A549 (cell line): ENCODE data around the gene MAP3K21. TPM values are rescaled to one million over a fixed set of nuclear protein-coding genes. Genes with fewer than 3 reads are reported as not detected.

Experiments used
- ATAC-seq, 2 experiments: fragments of 200-7000 bp in 1 of 2; fragments of >200 bp in 1 of 2; cut with Nextera tagmentation in 1 of 2; cut with Tn5 transposase in 1 of 2; 3 replicates each; pipeline versions ENCODE4 v1.8.0 to v1.9.1; 2018 to 2020; ENCODE audit warnings: mild to moderate bottlenecking in 1 of 2, moderate library complexity in 1 of 2
- CTCF ChIA-PET: fragments of 300-600 bp; sonication (Branson Sonifier 250); formaldehyde crosslinking; extraction: SDS; loops from one replicate; lab custom pipeline; 2021; ENCODE audit warnings: antibody characterized with exemption, inconsistent platforms; lab: Yijun Ruan, JAX
- POLR2A ChIA-PET: fragments of 350-600 bp; formaldehyde crosslinking; extraction: SDS; loops from one replicate; lab custom pipeline; 2021; ENCODE audit warnings: antibody characterized with exemption, inconsistent platforms; lab: Yijun Ruan, JAX
- DNase-seq, 2 experiments: peaks; one replicate each; pipeline versions ENCODE4 v3.0.0 to v3.0.0-alpha.2; 2011 to 2016; ENCODE audit warnings: low read depth in 1 of 2, low spot score in 1 of 2
- FAIRE-seq: peaks from 2 replicates; lab custom pipeline; 2011; peaks lifted over from hg19 to GRCh38; lab: Jason Lieb, UNC
- H3K27ac ChIP-seq, 2 experiments: fragments of >200 bp; sonication (Bioruptor Twin); formaldehyde crosslinking; 3 replicates each; pipeline ENCODE4 v1.5.1; 2016 to 2017
- H3K4me1 ChIP-seq: fragments of >200 bp; sonication (Bioruptor Twin); formaldehyde crosslinking; 3 replicates; pipeline ENCODE4 v1.6.1; 2016
- H3K4me2 ChIP-seq: fragments of >200 bp; sonication (Bioruptor Twin); formaldehyde crosslinking; 3 replicates; pipeline ENCODE4 v1.6.1; 2016
- H3K4me3 ChIP-seq: fragments of >200 bp; sonication (Bioruptor Twin); formaldehyde crosslinking; 3 replicates; pipeline ENCODE4 v1.5.1; 2016
- H3K9me3 ChIP-seq: fragments of >200 bp; sonication (Bioruptor Twin); formaldehyde crosslinking; 3 replicates; pipeline ENCODE4 v1.6.1; 2016
- ATOH8 ChIP-seq: fragments of 250-450 bp; sonication (Bioruptor Pico); IDR thresholded peaks from 2 replicates; pipeline ENCODE4 v1.5.0; 2020; ENCODE audit warnings: low read depth, mild to moderate bottlenecking, moderate library complexity
- CBX2 ChIP-seq: fragments of 200-600 bp; sonication (generic); IDR thresholded peaks from 2 replicates; pipeline ENCODE4 v1.6.1; 2016; ENCODE audit warnings: low read depth, mild to moderate bottlenecking, borderline replicate concordance
- CEBPB ChIP-seq, 2 experiments: fragments of >200 bp in 1 of 2; sonication (Bioruptor Twin) in 1 of 2; formaldehyde crosslinking in 1 of 2; IDR thresholded peaks; 2 replicates each; pipeline ENCODE4 v1.6.1; 2012 to 2016
- CHD2 ChIP-seq: fragments of 150-350 bp; IDR thresholded peaks from 2 replicates; pipeline ENCODE4 v1.6.1; 2014; ENCODE audit warnings: low read length; ENCODE audit not compliant: partially characterized antibody
- EHF ChIP-seq: fragments of 250-450 bp; sonication (Bioruptor Pico); IDR thresholded peaks from 2 replicates; pipeline ENCODE4 v1.5.0; 2020; ENCODE audit warnings: mild to moderate bottlenecking
- EP300 ChIP-seq, 2 experiments: fragments of >200 bp; sonication (Bioruptor Twin); formaldehyde crosslinking; IDR thresholded peaks; 2 replicates in 1 of 2; 3 replicates in 1 of 2; pipeline ENCODE4 v1.6.1; 2016 to 2017
- FOXS1 ChIP-seq: fragments of 250-450 bp; sonication (Bioruptor Pico); IDR thresholded peaks from 2 replicates; pipeline ENCODE4 v1.5.0; 2020; ENCODE audit warnings: mild to moderate bottlenecking, moderate library complexity
- HDAC2 ChIP-seq: fragments of 200-600 bp; sonication (generic); IDR thresholded peaks from 2 replicates; pipeline ENCODE4 v1.6.1; 2016
- HOXA7 ChIP-seq: fragments of 250-450 bp; sonication (Bioruptor Pico); IDR thresholded peaks from 2 replicates; pipeline ENCODE4 v1.5.0; 2020; ENCODE audit warnings: mild to moderate bottlenecking, moderate library complexity
- KDM1A ChIP-seq: fragments of 200-600 bp; sonication (generic); IDR thresholded peaks from 2 replicates; pipeline ENCODE4 v1.6.1; 2016; ENCODE audit warnings: low read depth, mild to moderate bottlenecking
- KDM5A ChIP-seq: fragments of 200-600 bp; sonication (generic); IDR thresholded peaks from 2 replicates; pipeline ENCODE4 v1.6.1; 2016; ENCODE audit warnings: antibody characterized with exemption, mild to moderate bottlenecking
- MAFK ChIP-seq: fragments of 450-650 bp; IDR thresholded peaks from 2 replicates; pipeline ENCODE4 v1.6.1; 2014; ENCODE audit not compliant: partially characterized antibody
- MYC ChIP-seq: IDR thresholded peaks from 2 replicates; pipeline ENCODE4 v1.6.1; 2012; ENCODE audit warnings: mild to moderate bottlenecking, inconsistent platforms, low read length, improper control_type of control experiment, borderline replicate concordance
- NFE2L2 ChIP-seq: fragments of 150-350 bp; conservative IDR thresholded peaks from 2 replicates; pipeline ENCODE4 v1.6.1; 2014; ENCODE audit warnings: low read length
- NR3C1 ChIP-seq: fragments of >200 bp; sonication (Bioruptor Twin); formaldehyde crosslinking; IDR thresholded peaks from 3 replicates; pipeline ENCODE4 v1.6.1; 2017
- PBX3 ChIP-seq: IDR thresholded peaks from 2 replicates; pipeline ENCODE4 v1.6.1; 2012
- PHF8 ChIP-seq: fragments of 200-600 bp; sonication (generic); IDR thresholded peaks from 2 replicates; pipeline ENCODE4 v1.6.1; 2016; ENCODE audit warnings: low read depth, mild to moderate bottlenecking, antibody characterized with exemption, moderate library complexity, borderline replicate concordance
- POLR2A ChIP-seq: IDR thresholded peaks from 2 replicates; pipeline ENCODE4 v1.6.1; 2012; ENCODE audit warnings: mild to moderate bottlenecking, low read length
- RAD21 ChIP-seq, 2 experiments: fragments of >200 bp in 1 of 2; sonication (Bioruptor Twin) in 1 of 2; formaldehyde crosslinking in 1 of 2; IDR thresholded peaks in 1 of 2; conservative IDR thresholded peaks in 1 of 2; 2 replicates in 1 of 2; 3 replicates in 1 of 2; pipeline ENCODE4 v1.6.1; 2012 to 2018; ENCODE audit warnings: inconsistent platforms in 1 of 2
- RARB ChIP-seq: fragments of 250-450 bp; sonication (Bioruptor Pico); IDR thresholded peaks from 2 replicates; pipeline ENCODE4 v1.8.0; 2021; ENCODE audit warnings: mild to moderate bottlenecking, moderate library complexity
- REST ChIP-seq: fragments of 200-600 bp; sonication (generic); IDR thresholded peaks from 2 replicates; pipeline ENCODE4 v1.6.1; 2016; ENCODE audit warnings: antibody characterized with exemption, mild to moderate bottlenecking, moderate library complexity
- SREBF2 ChIP-seq: fragments of 450-650 bp; IDR thresholded peaks from 2 replicates; pipeline ENCODE4 v1.6.1; 2014; ENCODE audit warnings: mild to moderate bottlenecking, moderate library complexity
- WGBS: methylation state at CpG from one replicate; pipeline ENCODE4 v1.1.6; 2017; ENCODE audit errors: missing lambda C conversion rate; 5-methylcytosine and 5-hydroxymethylcytosine counted together
- polyA plus RNA-seq, 4 experiments: library from polyadenylated mRNA; depleted of rRNA in 3 of 4; stranded (reverse); fragments of >200 nt; fragmentation: RNase III in 1 of 4; extraction: RNeasy Plus Mini Kit Qiagen cat#74134 plus additional on column Dnase treatment in 1 of 4; gene quantifications; 2 replicates in 3 of 4; 3 replicates in 1 of 4; pipeline ENCODE4 v1.2.3, GENCODE V29; 2011 to 2017

MAP3K21 gene
- polyA plus RNA-seq, 2 of the 4 experiments (the other 2 are of a cell fraction), result 14.4 to 26.9 TPM

GRCh38 chr1:233316473-233316872 lies 11.1 kb upstream of the MAP3K21 start:
- Histone ChIP-seq H3K4me3 (no peak overlapping the region), H3K27ac (peak overlapping the region in 1 of 2 experiments; percentile 61; a peak in 4 of 6 replicates), H3K4me2 (peak overlapping the region; percentile 49), H3K4me1 (peaks cover 44% of the 10 kb centered on the region), H3K9me3 (no peaks in the 10 kb centered on the region)
- FAIRE-seq (no peak), DNase-seq (no peak), ATAC-seq (no peak)
- CTCF ChIA-PET, result interaction anchor here (0.7 to 7.3 kb wide), 7 partner anchors 9 to 1183 kb away, joined by 3 to 51 read pairs (median 3); no protein-coding TSS in a partner anchor
- WGBS, result 62% methylated on average over 1 of the region's 1 CpG
- no peak for TF ChIP-seq KDM1A
- TF ChIP-seq HOXA7, result no peak
- no peak for TF ChIP-seq KDM5A
- TF ChIP-seq HDAC2, result no peak
- no peak for TF ChIP-seq POLR2A
- no peak for TF ChIP-seq ATOH8
- TF ChIP-seq RARB (CRISPR knock-in tag), result no peak
- no peak for TF ChIP-seq CBX2
- POLR2A ChIA-PET, result interaction anchor here (1.1 to 2.0 kb wide), 2 partner anchors 12 to 20 kb away, joined by 3 to 7 read pairs; partner anchors contain the start of gene MAP3K21

GRCh38 chr1:233319272-233319671 lies 8.3 kb upstream of the MAP3K21 start:
- Histone ChIP-seq H3K4me2 (no peak overlapping the region), H3K9me3 (no peaks in the 10 kb centered on the region), H3K4me3 (no peak overlapping the region), H3K4me1 (peaks cover 38% of the 10 kb centered on the region), H3K27ac (no peak overlapping the region)
- ATAC-seq (no peak), FAIRE-seq (no peak), DNase-seq (no peak)
- WGBS, result 68% methylated on average over 6 of the region's 6 CpGs
- ChIA-PET CTCF (interaction anchor here (7.3 kb wide), 1 partner anchor 14 kb away, joined by 51 read pairs; no protein-coding TSS in a partner anchor), POLR2A (interaction anchor here (0.6 kb wide), 1 partner anchor 137 kb away, joined by 5 read pairs; no protein-coding TSS in a partner anchor)
- TF ChIP-seq HDAC2, result no peak
- no peak for TF ChIP-seq EHF (CRISPR knock-in tag)
- no peak for TF ChIP-seq EP300 (IDR thresholded peaks at IDR 0.05)

GRCh38 chr1:233320023-233320422 lies 7.5 kb upstream of the MAP3K21 start:
- ChIA-PET POLR2A (no interaction called here), CTCF (interaction anchor here (7.3 kb wide), 1 partner anchor 15 kb away, joined by 51 read pairs; no protein-coding TSS in a partner anchor)
- no peak for ATAC-seq
- WGBS, result 94% methylated on average over 2 of the region's 2 CpGs
- no peaks in the 10 kb centered on the region for H3K9me3 ChIP-seq
- no peak overlapping the region for H3K4me2 ChIP-seq
- no peak for DNase-seq
- no peak for FAIRE-seq
- no peak overlapping the region for H3K4me3 ChIP-seq
- TF ChIP-seq SREBF2 (no peak), FOXS1 (CRISPR knock-in tag) (no peak), CEBPB (IDR thresholded peaks at IDR 0.05) (peak in 1 of 2 experiments; percentile 7; a peak in 1 of 4 replicates), MYC (no peak)
- peaks cover 31% of the 10 kb centered on the region for H3K4me1 ChIP-seq
- no peak overlapping the region for H3K27ac ChIP-seq

GRCh38 chr1:233323718-233324117 lies 3.8 kb upstream of the MAP3K21 start:
- FAIRE-seq, result no peak

More at GRCh38 chr1:233323718-233324117, 3.8 kb upstream of the MAP3K21 start:
- H3K9me3 ChIP-seq, result no peaks in the 10 kb centered on the region
- H3K4me3 ChIP-seq, result no peak overlapping the region
- no peak for DNase-seq
- TF ChIP-seq NFE2L2 (no peak), MAFK (no peak), KDM1A (no peak), NR3C1 (no peak), PHF8 (no peak), REST (no peak), CHD2 (no peak), RAD21 (conservative IDR thresholded peaks at IDR 0.05 in 1 of 2, IDR thresholded peaks at IDR 0.05 in 1 of 2) (no peak), PBX3 (no peak)
- peaks cover 14% of the 10 kb centered on the region for H3K4me1 ChIP-seq
- 94% methylated on average over 1 of the region's 1 CpG for WGBS
- ChIA-PET POLR2A (no interaction called here), CTCF (interaction anchor here (1.1 kb wide), 1 partner anchor 19 kb away, joined by 4 read pairs; no protein-coding TSS in a partner anchor)
- no peak overlapping the region for H3K27ac ChIP-seq
- H3K4me2 ChIP-seq, result no peak overlapping the region
- ATAC-seq, result no peak
